ENCODE measurements around the gene CTDSP2.
"Not testable (repeated sequence)": the region's sequence is repeated elsewhere in the genome, so short reads cannot be mapped to it uniquely, and the experiment has no call there.

Gene CTDSP2

DNA sequence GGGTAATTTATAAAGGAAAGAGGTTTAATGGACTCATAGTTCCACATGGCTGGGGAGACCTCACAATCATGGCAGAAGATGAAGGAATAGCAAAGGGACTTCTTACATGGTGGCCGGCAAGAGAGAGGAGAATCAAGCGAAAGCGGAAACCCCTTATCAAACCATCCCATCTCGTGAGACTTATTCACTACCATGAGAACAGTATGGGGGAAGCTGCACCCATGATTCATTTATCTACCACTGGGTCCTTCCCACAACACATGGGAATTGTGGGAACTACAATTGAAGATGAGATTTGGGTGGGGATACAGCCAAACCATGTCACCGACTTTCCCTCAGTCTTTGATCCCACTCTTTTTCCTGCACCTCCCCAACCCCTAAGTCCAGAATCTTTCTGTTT, 12.6 kb upstream of the CTDSP2 start:
- no peak overlapping the region for H3K4me3 ChIP-seq (ENCODE audit: low read depth, low read length)
- TF ChIP-seq, protein P1, sequence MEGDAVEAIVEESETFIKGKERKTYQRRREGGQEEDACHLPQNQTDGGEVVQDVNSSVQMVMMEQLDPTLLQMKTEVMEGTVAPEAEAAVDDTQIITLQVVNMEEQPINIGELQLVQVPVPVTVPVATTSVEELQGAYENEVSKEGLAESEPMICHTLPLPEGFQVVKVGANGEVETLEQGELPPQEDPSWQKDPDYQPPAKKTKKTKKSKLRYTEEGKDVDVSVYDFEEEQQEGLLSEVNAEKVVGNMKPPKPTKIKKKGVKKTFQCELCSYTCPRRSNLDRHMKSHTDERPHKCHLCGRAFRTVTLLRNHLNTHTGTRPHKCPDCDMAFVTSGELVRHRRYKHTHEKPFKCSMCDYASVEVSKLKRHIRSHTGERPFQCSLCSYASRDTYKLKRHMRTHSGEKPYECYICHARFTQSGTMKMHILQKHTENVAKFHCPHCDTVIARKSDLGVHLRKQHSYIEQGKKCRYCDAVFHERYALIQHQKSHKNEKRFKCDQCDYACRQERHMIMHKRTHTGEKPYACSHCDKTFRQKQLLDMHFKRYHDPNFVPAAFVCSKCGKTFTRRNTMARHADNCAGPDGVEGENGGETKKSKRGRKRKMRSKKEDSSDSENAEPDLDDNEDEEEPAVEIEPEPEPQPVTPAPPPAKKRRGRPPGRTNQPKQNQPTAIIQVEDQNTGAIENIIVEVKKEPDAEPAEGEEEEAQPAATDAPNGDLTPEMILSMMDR (IDR thresholded peaks at IDR 0.05; ENCODE audit: borderline replicate concordance, insufficient read depth, low read depth, low read length): no peak

DNA sequence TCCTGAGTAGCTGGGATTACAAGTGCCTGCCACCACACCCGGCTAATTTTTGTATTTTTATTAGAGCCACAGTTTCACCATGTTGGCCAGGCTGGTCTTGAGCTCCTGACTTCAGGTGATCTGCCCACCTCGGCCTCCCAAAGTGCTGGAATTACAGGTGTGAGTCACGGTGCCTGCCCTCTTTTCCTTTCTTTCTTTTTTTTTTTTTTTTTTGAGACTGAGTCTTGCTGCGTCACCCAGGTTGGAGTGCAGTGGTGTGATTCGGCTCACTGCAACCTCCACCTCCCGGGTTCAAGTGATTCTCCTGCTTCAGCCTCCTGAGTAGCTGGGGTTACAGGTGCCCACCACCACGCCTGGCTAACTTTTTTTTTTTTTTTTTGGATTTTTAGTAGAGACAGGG, 11.6 kb upstream of the CTDSP2 start:
- H3K4me3 ChIP-seq (ENCODE audit: low read depth, low read length): not testable (repeated sequence)

DNA sequence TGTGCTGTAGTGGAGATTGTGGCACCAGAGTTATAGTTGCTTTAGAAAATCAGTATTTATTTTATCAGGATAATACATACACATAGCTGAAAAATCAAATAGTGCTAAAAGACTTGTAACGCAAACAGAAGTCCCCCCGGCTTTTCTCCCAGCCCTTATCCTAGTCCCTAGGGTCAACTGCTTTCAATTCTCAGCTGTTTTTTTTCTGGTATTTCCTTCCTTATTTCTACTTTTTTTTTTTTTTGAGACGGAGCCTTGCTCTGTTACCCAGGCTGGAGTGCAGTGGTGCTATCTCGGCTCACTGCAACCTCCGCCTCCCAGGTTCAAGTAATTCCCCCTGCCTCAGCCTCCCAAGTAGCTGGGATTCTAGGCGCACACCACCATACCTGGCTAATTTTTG, 8.4 kb upstream of the CTDSP2 start:
- H3K4me3 ChIP-seq (ENCODE audit: low read depth, low read length): no peak overlapping the region
- TF ChIP-seq, protein P1 (IDR thresholded peaks at IDR 0.05; ENCODE audit: borderline replicate concordance, insufficient read depth, low read depth, low read length): no peak

DNA sequence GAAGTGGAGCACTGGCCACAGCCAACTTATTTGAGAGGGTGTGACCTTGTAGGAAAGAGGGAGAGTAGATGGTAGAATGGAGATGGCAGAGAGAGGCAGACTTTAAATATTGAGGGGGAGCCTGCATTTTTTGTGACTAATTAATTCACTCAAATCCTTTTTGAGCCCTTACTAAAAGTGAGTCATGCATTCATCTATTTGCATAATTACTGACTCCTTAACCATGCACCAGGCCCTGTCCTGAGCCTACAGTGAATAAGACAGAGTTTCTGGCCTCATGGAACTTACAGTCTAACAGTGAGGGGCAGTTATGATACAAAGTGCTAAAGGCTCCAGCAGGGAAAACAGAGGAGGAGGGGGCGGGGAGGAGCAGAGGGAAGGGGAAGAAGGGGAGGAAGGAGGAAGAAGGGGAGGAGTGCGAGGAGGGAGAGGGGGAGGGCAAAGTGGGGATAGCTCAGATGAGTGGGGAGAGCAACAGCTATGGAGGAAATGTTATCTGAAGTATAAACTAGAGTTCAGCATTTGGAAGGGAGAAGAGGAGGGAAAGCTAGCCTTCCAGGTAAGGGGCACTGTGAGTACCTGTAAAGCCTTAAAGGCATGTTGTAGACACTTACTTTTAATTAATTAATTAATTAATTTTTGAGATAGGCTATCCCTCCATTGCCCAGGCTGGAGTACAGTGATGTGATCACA, 7.5 kb upstream of the CTDSP2 start:
- H3K4me3 ChIP-seq (ENCODE audit: low read depth, low read length): no peak overlapping the region
- TF ChIP-seq, protein P1 (IDR thresholded peaks at IDR 0.05; ENCODE audit: borderline replicate concordance, insufficient read depth, low read depth, low read length): no peak

DNA sequence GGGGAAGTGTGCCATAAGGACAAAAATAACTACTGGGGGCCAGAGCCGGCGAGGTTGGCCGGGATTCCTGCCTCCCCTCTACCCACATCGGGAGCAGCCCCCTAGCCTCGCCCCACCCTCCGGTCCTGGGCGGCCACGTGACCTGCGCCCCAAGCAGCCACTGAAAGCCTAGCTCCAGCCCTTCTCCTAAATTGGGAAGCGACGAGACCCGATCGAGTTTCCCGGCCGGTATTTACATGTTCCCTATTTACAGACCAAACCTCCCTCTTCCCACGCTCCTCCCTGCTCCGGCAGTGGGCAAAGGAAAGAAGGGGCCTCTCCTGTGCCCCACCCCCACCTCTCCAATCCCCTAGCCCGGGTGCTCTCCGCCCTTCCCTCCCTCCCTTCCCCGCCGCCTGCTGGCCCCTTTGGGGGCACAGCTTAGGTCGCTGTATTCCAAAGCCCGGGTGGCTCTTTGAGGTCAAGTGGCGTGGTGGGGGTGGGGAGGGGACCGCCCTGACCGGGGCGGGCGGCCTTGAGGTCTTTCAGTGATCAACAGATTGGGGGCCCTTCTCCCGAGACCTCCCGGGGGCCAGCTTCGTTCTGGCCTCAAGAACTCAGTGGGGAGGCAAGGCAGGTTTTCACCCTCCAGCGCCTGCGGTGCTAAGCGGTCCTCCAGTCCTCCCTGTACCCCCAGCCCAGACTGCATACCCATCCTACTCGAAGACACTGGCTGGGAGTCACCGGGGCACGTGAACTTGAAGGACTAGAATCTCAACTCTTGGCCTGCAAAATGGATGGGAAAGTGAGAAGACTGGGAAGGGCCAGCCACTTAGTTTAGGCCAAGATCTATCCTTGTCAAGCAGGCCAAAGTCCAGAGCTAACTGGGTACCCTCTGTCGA, 6.3 kb upstream of the CTDSP2 start:
- TF ChIP-seq, protein P1 (IDR thresholded peaks at IDR 0.05; ENCODE audit: borderline replicate concordance, insufficient read depth, low read depth, low read length): no peak

DNA sequence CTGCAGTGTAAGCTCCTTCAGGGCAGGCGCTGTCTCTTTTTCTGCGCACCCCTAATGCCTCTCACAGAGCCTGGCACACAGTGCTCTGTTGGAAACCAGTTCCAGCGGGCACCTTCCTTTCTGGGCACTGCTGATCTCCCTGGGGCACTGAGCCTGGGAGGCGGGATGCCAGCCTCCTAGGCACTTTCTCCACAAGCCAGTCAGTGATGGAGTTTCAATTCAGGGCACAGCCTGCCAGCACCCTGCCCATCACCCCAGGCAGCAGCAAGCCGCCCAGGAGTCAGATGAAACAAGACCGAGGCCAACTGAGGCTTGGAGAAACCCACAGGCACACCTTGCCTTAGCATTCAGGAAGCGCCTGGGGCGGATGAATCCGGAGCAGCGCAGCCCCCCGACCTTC, 5.7 kb upstream of the CTDSP2 start:
- H3K4me3 ChIP-seq (ENCODE audit: low read depth, low read length): no peak overlapping the region
- TF ChIP-seq, protein P1 (IDR thresholded peaks at IDR 0.05; ENCODE audit: borderline replicate concordance, insufficient read depth, low read depth, low read length): no peak

More for the DNA sequence above, 6.3 kb upstream of the CTDSP2 start:
- H3K4me3 ChIP-seq (ENCODE audit: low read depth, low read length): no peak overlapping the region

DNA sequence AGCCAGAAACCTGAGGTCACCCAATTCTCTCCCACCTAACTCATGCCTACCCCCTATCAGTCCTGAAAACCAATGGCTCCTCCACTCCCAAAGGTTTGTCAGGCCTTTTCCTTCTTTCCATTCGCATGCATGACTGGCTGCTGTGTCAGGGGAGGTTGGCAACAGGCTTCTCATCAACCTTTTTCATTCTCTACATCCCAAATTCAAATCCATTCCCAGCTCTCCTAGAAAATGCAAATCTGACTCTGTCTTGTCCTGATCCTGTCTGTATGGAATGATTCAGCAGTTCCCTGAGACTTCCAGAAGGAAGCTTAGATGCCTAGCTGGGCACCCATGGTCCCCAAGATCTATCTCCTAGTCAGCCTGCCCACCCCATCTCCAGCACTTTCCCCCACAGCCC, 5.0 kb upstream of the CTDSP2 start:
- TF ChIP-seq, protein P1 (IDR thresholded peaks at IDR 0.05; ENCODE audit: borderline replicate concordance, insufficient read depth, low read depth, low read length): no peak
- no peak overlapping the region for H3K4me3 ChIP-seq (ENCODE audit: low read depth, low read length)

Data from GM12875 (cell line).